Measurements from ENCODE around the gene PAQR9.

PAQR9 gene

DNA sequence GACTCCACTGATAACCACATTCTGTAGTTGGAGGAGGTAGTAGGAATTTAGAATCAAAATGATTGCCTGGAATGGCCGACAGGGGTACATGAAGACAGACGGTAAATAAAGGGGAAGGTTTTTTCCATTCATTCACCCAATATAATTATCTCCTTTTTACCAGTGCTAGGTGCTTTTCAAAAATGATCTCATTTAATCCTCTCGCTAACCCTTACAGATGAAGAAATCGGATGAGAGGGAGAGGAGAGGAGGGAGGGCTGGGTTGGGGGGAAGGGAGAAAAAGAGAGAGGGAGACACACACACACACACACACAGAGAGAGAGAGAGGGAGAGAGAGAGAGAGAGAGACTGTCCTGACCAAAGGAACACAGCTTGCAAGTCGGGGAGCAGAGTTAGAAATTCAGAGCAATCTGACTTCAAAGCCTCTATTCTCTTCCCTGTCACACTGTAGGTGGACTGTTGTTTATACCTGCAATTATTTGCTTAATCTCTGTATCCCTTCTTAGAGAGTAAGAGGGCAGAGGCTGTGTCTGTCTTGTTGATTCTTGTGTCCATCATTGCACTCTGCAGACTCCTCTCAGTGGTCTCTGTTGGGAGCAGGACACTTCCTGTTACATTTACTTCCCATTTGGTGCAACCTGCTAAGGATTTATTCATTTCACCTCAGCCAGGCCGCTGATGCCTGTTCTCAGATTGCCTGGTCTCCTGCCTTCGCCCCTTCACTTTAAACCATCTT, 18.7 kb upstream of the PAQR9 start:
- DNase-seq (ENCODE audit: low spot score): no peak

DNA sequence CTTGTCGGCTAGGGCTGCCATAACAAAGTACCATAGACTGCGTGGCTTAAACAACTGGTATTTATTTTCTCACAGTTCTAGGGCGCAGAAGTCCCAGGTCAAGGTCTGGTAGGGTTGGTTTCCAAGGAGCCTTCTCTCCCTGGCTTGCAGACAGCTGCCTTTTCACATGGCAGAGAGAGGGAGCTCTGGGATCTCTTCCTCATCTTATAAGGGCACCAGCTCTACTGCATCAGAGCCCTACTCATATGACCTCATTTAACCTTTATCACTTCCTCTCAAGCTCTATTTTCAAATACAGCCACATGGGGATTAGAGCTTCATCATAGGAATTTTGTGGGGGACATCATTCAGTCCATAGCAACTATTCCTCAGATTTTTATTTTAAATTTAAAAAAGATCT, 17.6 kb upstream of the PAQR9 start:
- DNase-seq (ENCODE audit: low spot score): no peak

DNA sequence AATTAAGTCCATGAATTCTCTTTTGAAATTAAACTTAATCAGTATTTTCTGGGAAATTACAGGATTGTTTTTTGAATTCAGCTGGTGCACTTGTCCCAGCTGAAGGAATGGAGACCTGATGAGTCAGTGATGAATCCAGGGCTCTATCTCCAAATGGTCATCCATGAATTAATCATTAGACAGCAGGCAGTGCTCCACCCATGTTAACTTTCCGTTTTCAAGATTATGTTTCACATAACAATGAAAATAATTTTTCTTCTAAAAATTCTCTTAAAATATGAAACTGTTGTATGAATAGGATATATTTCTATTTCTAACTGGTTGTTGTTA, 13.9 kb upstream of the PAQR9 start:
- DNase-seq (ENCODE audit: low spot score): peak; percentile 26

DNA sequence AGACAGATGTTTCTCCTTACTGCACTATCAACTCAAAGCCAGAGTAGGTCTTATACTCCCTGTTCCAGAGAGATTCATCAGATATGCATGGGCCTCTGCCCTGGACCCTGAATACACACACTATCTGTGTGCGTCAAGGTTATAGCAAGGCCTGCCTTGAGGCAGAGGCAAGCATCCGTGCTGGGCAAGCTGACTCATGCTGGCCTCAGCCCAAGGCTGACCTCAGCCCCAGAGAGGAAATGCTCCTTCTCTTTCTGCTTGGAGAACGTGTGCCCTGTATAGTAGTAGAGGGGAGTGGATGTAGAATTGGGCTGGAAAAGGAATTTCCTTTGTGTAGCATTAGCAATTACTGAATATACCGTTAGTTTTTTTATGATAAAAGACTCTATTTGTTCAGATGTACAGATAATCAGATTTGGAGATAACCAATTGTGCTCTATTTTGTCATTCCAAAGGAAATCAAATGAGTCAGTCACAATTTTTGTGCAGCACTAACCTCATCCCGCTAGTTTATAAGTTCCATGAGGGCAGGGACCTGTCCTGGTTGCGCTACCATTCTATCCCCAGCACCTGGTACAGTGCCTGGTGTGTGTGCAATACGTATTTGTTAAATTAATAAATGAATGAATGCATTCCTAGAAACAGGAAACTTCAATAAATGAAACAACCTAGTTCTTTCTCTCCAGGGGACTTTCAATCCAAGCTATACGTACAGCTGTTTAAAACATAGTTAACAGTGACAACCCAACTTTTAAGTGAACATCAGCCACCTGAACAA, 13.3 kb upstream of the PAQR9 start:
- peak; percentile 89 for DNase-seq (ENCODE audit: low spot score)

DNA sequence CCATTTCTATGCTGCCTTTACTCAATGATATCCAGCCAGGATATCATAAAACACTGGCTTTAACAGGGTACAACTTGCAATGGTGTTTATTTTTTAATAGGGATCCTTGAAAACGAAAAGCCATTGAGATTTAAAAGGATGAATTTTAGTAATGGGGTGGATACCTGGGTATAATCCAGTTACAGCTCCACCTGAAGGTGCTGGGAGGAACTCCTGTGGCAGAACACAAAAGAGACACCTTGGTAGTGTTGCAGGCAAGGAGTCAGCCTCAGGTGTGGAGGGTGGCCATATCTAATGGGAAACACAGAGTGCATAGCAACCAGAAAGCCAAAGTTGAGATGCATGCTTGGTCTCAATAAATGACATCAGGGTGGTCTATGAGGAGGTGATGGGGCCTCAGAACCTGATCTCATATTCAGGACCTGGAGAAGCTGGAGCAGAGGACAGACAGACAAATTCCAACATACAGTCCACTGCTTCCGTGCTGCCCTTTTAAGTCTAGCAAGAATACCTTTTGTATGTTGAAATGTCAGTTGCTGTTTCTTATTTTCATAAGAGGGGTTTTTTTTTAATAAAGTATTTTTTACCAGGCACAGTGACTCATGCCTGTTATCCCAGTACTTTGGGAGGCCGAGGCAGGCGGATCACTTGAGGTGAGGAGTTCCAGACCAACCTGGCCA, 12.0 kb upstream of the PAQR9 start:
- DNase-seq (ENCODE audit: low spot score): no peak

DNA sequence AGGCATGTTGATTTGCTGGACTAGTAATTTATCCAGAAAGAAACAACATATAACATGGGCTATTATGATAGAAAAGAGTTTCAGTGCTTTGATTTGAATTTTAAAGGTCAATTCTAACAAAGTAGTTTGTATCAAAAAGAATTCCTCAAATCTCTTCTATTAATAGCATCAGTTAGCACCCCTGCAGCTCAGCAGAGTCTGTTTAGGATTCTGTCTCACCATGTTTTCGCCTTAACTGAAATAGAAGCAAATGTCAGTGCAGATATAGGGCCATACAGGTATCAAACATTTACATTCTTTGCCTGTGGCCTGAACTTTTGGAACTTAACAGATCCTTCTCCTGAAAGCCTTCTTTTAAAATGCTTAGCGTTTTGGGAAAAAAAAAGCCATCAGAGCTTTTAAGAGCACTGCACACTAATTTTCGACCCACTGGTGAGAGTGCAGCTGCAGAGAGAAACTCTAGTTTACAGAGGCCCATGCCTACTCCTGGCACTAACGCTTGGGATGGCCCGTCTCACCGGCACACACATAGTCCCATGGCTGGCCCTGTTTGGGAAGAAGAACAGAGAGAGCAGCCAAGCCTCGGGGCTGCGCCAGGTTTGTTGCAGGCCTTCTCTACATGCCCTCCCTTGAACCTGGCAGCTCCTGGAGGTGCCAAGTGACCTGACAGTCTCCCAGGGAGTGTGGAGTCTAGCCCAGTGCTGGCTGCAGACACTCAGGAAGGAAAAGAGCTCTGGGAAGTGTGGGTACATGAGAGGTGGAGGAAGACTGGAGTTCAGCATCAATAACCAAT, 9.9 kb upstream of the PAQR9 start:
- DNase-seq (ENCODE audit: low spot score): no peak

DNA sequence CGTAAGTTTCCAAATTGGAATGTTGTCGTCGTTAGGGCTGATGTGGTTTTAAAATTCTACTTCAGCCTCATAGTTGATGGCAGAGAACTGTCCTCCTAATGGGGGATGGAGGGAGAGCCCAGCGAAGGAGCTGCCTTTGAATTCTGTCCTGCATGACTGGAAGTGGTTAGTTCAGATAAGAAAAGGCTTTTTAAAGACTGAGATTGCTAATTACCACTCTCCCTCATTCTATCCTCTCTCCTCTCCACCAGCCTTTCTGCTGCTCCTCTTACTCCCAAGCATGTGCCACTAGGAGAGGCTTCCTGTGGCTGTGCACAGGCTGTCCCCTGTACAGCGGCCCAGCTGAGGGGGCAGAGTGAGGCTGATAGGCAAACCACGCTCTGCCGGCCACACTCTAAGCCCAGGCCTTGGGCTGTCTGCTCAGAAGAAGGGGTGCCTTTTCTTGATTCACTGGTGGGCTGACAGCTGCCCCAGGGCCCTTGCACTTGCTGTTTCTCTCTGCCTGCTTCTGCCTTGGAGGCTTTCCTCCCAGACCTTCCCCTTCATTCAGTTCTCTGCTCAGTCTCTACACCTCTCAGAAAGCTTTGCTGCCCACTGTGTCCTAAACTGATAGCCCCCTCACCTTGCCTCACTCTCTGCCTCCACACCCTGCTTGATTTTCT, 8.7 kb upstream of the PAQR9 start:
- no peak for DNase-seq (ENCODE audit: low spot score)

DNA sequence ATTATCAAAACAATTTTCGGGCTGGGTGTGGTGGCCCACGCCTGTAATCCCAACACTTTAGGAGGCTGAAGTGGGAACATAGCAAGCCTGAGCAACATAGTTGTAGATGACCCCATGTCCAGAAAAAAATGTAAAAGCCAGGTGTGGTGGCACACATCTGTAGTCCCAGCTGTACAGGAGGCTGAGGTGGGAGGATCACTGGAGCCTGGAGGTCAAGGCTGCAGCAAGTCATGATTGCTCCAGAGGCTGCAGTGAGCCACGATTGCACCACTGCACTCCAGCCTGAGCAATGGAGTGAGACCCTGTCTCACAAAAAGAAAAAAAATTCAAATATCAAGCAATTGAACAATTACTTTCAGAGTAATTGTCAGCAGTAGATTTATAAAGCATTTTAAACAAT, 8.0 kb upstream of the PAQR9 start:
- DNase-seq (ENCODE audit: low spot score): no peak

DNA sequence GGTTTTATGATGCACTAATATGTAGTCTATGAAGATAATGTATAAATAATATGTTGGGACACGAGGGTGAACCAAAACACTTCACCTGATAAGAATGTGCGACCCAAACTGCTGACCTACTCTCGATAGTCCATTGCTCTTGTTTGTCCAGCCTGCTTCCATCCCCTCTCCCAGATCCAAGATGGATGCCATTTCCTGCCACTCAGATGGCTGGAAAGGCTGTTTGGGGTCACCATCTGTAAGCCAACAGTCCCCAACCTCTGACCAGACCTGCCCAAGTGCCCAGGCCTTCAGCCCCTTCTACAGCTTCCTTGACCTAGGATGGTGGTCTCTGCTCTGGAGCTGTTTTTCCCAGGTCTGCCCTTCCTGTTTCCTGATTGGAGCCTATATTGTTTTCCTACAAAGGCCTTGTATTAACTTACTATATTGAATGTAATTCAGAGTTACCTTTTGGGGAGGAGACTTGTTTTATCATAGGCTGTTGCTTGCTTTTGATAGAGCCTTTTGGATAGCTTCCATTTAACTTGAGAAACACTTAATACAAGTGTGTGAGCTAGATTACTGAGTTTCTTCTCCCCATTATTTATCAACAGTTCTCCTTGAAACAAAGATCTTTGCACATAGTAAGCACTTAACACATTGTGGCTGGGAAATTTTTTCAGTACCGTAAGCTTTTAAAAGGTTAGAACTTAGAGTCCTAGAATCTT, 5.0 kb upstream of the PAQR9 start:
- DNase-seq (ENCODE audit: low spot score): no peak

DNA sequence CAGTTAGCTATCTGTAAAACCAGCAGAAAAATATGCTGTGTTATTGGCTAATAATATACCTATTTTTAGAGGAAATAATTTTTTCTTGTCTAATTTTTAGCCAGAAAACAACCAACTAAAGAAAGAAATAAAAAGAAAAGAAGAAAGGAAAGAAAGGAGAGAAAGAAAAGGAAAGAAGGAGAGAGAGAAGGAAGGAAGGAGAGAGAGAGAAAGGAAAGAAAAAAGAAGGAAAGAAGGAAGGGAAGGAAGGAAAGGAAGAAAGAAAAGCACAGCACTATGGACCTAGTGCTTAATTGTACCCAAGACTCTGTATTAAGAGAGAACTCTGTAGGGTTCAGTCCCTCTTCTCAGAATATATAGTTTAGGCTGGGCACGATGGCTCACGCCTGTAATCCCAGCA, 3.3 kb upstream of the PAQR9 start:
- no peak for DNase-seq (ENCODE audit: low spot score)

DNA sequence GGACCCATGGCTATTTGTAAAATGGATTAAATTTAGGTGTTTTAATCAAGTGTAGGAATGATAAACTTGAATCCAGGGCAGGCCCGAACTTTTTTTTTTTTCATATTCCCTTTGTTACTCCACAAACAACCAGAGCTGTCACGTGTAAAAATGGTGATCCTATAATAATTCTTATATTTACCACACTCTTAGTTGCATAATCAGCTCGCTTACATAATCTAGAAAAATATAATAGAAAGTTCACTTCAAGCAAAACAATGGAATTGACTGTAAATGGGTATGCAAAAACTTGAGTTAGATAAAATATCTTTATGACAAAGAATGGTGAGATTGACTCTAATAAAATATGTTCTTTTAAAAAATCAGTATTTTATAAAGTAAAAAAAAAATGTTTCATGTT, 2.1 kb upstream of the PAQR9 start:
- DNase-seq (ENCODE audit: low spot score): no peak

DNA sequence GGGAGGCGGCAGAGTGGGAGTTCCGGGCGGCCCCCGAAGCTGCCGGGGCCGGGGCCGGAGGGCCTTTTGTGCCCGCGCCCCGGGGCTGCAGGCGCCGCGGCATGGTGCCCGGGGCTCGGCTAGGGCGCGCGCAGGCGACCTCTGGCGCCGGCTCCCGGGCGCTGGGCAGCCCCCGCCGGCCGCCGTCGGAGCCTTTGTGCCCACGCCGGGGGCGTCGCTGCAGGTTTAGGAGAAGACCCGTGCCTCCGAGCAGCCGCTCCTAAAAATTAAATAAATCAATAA, 299 bp downstream of the PAQR9 start:
- peak; percentile 39 for DNase-seq (ENCODE audit: low spot score)

DNA sequence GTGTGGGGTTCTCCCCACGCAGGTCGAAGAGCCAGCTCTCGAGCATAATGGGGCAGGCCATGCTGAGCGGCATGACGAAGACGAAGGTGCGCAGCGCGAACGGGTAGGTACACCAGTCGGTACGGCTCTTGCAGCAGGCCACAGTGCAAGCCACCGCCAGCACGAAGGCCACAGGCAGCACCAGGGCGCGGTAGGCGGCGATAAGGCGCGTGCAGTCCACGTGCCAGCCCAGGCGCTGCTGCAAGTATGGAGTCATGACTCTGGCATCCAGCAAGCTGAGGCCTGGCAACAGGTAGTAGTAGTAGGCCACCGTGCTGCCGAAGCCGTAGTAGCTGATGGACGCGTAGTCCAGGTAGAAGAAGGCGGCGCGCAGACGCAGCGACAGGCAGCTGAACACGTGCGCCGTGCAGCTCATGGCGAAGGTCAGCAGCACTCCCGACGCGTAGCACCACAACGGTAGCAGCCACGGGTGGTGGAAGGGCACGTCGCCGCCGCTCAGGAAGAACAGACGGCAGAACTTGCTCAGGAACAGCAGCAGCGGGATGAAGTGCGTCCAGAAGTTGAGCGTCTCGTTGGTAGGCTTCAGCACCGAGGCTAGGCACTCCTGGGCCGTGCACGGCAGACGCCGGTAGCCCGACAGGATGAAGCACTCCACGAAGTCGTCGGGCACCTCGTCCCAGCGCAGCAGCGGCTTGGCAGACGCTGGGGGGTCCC, 797 bp downstream of the PAQR9 start:
- DNase-seq (ENCODE audit: low spot score): no peak

DNA sequence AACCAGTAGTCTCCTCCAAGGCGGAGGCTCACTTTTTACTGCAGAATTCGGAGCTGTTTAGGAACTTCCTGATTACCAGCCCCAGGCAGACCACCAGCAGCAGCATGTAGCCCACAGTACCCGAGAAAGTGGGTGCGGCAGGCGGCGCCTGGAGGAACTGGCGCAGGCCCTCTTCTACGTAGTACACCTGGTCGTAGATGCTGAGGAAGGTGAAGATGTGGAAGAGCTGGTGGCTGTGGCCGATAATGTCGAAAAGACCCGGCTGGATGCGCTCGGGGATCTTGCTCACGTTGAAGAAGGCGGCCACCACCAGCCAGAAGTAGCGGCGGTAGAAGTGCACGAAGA, 1.3 kb downstream of the PAQR9 start:
- DNase-seq (ENCODE audit: low spot score): no peak

DNA sequence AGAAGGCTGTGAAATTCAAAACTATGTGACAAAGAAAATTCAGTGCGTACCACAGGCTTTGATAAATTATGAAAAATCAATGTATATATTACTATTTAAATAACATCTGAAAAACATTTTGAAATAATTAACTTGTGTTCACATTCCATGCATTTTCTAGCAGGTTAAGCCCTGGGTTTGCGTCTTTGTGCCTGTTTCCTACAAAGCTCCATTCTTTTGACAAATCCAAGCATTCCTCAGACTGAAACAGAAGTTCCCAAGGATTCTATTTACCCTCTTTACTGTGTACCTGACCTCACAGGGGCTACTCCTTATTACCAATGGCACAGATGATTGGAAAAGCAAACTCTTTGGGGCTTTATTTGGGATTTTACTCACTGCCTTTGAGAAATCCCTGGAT, 1.9 kb downstream of the PAQR9 start:
- no peak for DNase-seq (ENCODE audit: low spot score)

DNA sequence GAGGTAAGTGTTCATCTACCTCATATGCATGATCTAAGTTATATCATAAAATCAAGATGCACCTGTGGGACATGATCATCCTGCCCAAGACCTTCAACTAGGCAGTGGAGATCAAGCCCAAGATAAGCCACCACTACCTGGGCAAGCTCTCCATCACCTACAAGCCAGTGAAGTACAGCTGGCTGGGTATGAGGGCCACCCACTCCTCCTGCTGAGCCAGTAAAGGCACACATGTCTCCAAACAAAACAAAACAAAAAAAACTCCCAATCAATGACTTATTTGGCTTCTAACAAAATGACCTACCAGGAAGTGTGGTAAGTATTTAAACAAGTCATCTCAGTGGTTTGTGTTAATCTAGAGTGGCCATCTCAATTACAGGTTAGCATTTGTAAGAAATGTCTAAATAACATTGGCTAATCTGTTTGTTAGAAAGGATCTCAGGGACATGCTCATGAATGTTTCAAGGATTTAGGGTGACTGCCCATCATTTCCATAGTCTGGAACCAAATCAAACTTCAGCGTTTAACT, 3.1 kb downstream of the PAQR9 start:
- no peak for DNase-seq (ENCODE audit: low spot score)

DNA sequence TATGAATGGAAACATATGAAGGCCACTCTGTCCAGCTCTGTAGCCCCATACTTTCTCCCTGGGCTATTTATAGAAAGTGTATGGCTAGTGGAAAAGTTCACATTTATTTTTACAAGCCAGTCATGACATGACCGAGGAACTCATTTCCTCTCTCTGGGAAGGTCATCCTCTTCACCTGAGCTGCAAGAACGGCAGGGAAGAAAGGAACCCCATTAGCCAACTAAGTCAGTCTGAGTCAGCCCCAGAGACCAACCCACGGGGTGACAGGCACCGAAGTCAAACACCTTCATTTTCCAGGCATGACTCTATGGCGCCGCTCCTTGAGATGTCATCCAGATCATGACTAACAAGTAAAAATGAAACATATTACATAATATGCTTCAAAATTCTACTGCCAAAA, 4.8 kb downstream of the PAQR9 start:
- peak; percentile 48 for DNase-seq (ENCODE audit: low spot score)

DNA sequence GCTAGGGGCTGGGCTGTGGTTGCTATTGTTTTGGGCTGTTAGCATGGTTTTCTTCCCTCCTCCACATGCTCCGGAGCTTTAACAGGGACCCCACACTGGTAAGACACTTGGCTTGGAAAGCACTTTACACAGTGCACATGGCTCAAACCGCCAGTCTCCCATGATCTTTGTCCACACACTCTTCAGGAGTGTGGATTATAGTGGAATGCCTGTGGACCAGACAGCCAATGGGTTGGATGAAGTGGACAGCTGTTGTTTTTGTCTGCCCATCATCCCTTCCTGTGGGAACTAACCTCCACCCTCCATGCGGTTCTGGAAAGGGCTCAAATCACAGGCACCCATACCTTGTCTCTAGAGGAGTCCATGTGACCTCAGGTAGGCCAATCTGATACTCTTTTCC, 10.0 kb downstream of the PAQR9 start:
- no peak for DNase-seq (ENCODE audit: low spot score)

DNA sequence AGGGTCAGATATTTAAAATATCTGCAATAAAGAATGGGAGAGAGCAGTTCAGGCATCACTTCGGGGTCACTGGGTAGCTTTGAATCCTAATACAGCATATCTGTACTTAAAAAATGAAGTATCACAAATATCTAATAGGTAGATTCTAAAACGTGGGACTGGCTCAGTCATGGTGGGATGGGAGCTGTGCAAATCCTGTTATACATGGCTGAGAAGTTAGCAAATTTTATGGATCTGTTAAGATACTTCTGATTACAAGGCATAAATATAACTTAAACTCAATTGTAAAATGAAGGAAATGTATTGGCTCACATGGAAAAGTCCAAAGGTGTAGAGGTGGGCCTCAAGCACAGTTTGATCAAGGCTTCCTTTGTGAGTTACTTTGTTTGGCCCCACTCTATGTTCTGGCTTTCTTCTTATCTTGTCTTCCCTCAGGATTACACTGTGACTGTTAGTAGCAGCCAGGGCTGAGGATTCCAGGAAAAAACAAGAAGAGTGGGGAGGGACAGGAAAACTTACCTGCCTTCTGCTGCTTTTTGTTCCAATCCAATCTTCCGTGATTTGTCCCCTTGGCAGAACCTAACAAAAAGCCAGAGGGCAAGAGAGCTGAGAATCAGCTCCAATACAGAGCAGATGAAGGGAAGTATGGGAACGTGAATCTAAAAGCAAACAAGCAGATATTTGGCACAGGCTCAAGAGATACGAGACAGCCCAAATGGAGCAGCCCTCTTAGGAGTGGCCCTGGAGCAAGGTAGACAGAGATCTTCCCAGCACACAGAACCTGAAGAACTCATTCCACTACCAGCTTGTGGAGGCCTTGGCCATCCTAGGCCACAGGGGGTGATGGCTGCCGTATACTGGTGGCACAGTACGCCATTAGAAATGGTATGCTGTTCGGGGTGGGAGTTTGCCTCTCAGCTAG, 10.9 kb downstream of the PAQR9 start:
- DNase-seq (ENCODE audit: low spot score): no peak

DNA sequence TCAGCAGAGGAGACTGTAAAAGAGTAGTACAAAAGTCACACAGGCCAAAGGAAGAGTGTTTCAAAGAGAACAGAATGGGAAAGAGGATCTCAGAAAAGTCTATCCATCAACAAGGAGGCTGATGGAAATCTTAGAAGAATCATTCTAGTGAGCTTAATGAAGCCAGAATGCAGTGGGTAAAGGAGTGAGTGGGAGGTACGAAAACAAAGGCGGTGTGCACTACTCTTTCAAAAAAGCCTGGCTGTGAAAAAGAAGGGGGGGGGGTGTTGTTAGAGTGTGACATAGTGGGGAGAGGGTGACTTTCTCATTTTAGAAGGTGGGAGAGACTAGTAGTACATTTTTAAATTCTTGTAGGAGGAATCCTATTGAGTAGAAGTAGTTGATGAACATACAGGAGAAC, 11.7 kb downstream of the PAQR9 start:
- DNase-seq (ENCODE audit: low spot score): no peak
